Transverse colon (tissue), 4 donors: ENCODE data around the gene SYPL2. TPM values are rescaled to one million over a fixed set of nuclear protein-coding genes. Genes with fewer than 3 reads are reported as not detected.

ENCODE experiments used
- DNase-seq: peaks from one replicate; pipeline ENCODE4 v3.0.0-alpha.2; 2019
- H3K27ac ChIP-seq, 4 donors: fragments of 200-600 bp; sonication (generic); 2 replicates each; pipeline ENCODE4 v1.5.1; 2016 to 2018; ENCODE audit warnings: inconsistent platforms in 4 of 4
- H3K27me3 ChIP-seq: fragments of 200-600 bp; sonication (generic); 2 replicates; pipeline ENCODE4 v1.5.1; 2017; ENCODE audit warnings: inconsistent platforms
- H3K36me3 ChIP-seq, 4 donors: fragments of 200-600 bp; sonication (generic); 2 replicates each; pipeline ENCODE4 v1.5.1; 2017 to 2019; ENCODE audit warnings: inconsistent platforms in 4 of 4
- H3K4me1 ChIP-seq, 4 donors: fragments of 200-600 bp; sonication (generic); 2 replicates each; pipeline ENCODE4 v1.5.1; 2017 to 2020; ENCODE audit warnings: inconsistent platforms in 4 of 4
- H3K4me3 ChIP-seq, 4 donors: fragments of 200-600 bp; sonication (generic); 1 replicate in 1 of 4; 2 replicates in 3 of 4; pipeline versions ENCODE4 v1.5.1 to v1.6.1; 2017 to 2019; ENCODE audit warnings: inconsistent platforms in 4 of 4
- H3K9me3 ChIP-seq, 2 donors: fragments of 200-600 bp; sonication (generic); 2 replicates each; pipeline ENCODE4 v1.5.1; 2017 to 2019; ENCODE audit warnings: inconsistent platforms in 2 of 2
- CTCF ChIP-seq, 5 experiments: fragments of 200-600 bp in 3 of 5; fragments of 450-650 bp in 2 of 5; sonication (generic) in 3 of 5; IDR thresholded peaks; 1 replicate in 2 of 5; 2 replicates in 3 of 5; pipeline ENCODE4 v1.5.1; 2016 to 2017; ENCODE audit warnings: antibody characterized with exemption in 5 of 5, inconsistent platforms in 3 of 5, mild to moderate bottlenecking in 2 of 5, moderate library complexity in 1 of 5
- EP300 ChIP-seq: sonication (generic); formaldehyde crosslinking; IDR thresholded peaks from one replicate; pipeline ENCODE4 v1.6.1; 2017; ENCODE audit warnings: antibody characterized with exemption, low read depth
- POLR2A ChIP-seq: fragments of 450-650 bp; IDR thresholded peaks from one replicate; pipeline ENCODE4 v1.6.1; 2016; ENCODE audit warnings: antibody characterized with exemption, mild to moderate bottlenecking, moderate library complexity
- POLR2AphosphoS5 ChIP-seq, 3 donors: sonication (generic); formaldehyde crosslinking; IDR thresholded peaks; one replicate each; pipeline ENCODE4 v1.6.1; 2016; ENCODE audit warnings: antibody characterized with exemption in 3 of 3
- WGBS, 2 donors: methylation state at CpG; one replicate each; pipeline ENCODE4 v1.1.5; 2018; ENCODE audit warnings: low coverage in 1 of 2; 5-methylcytosine and 5-hydroxymethylcytosine counted together
- in situ Hi-C, 4 donors: fragments of 200-750 bp; cut with MboI; loops; one replicate each; pipeline versions ENCODE4 v1.15.0 to v1.15.1; 2017; ENCODE audit warnings: low sequenced_read_pairs in 3 of 4, low pct_ligation_motif_present in 1 of 4, low pct_unique_long_range_greater_than_20kb in 1 of 4
- intact Hi-C: fragments of 100-400 bp; cut with DNase I; formaldehyde crosslinking; loops from one replicate; pipeline ENCODE4 v1.15.1; 2023; ENCODE audit warnings: low total_unique reads
- total RNA-seq, 4 donors: library from RNA; depleted of rRNA; stranded (reverse); fragments of >200 nt; gene quantifications; one replicate each; pipeline ENCODE4 v1.1.0, GENCODE V29; 2016

SYPL2 gene
- total RNA-seq, 4 donors from 2014 or later, result 0.40 to 4.1 (median 0.44) TPM

DNA sequence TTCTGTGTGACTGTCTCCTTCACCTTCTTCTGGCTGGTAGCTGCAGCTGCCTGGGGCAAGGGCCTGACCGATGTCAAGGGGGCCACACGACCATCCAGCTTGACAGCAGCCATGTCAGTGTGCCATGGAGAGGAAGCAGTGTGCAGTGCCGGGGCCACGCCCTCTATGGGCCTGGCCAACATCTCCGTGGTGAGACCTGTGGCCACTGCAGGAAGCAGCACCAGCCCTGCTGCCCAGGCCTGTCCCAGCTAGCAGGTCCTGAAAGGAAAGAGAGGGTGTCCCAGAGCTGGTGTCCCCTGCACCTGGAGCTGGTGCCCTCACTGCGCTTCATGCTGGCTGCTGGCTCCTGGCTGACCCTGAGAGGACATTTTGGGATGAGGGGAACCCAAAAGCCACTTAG is 11.5 kb downstream of the SYPL2 start:
- in situ Hi-C loops, result no loop called here
- Histone ChIP-seq H3K9me3 (no peaks in the 10 kb centered on the region), H3K27me3 (peaks cover 4% of the 10 kb centered on the region), H3K36me3 (no peaks in the 10 kb centered on the region), H3K4me3 (no peak overlapping the region), H3K27ac (no peak overlapping the region), H3K4me1 (peaks cover 0 to 3% (median under 1%) of the 10 kb centered on the region in 4 donors)
- 72 to 100% methylated on average over 1 to 6 of the region's 6 CpGs for WGBS, 2 donors
- TF ChIP-seq POLR2A (no peak), POLR2AphosphoS5 (IDR thresholded peaks at IDR 0.05) (no peak), CTCF (IDR thresholded peaks at IDR 0.05) (no peak), EP300 (no peak)
- DNase-seq, result no peak
- intact Hi-C loops, result no loop called here

DNA sequence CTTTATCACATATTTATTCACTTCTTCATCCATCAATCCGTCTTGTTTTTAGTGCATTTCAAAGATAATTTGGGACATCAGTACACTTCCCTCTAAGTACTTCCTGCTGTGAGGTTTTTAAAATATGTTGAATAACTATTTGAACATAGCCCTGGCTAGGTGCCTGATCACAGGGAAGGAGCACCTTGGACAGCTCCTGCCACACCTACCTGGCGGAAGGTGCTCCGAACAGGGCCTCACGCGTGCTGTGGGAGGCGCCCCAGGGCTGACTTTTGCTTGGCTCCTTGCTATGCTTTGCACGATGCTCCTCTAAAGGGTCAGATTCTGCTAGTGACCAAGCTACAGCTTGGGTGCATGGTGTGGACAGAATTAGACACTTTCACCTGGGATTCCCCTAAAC is 12.5 kb downstream of the SYPL2 start:
- 11 to 35% methylated on average over 1 to 7 of the region's 7 CpGs for WGBS, 2 donors
- peak; percentile 35 for DNase-seq
- peaks cover 0 to 9% (median 7%) of the 10 kb centered on the region in 4 donors for H3K4me1 ChIP-seq
- in situ Hi-C loops (no loop called here), intact Hi-C loops (no loop called here)
- peaks cover 4% of the 10 kb centered on the region for H3K27me3 ChIP-seq
- H3K9me3 ChIP-seq, result no peaks in the 10 kb centered on the region
- H3K27ac ChIP-seq, result no peak overlapping the region
- TF ChIP-seq POLR2A, result no peak
- no peak for TF ChIP-seq EP300
- no peak for TF ChIP-seq POLR2AphosphoS5 (IDR thresholded peaks at IDR 0.05)
- no peak for TF ChIP-seq CTCF (IDR thresholded peaks at IDR 0.05)
- H3K36me3 ChIP-seq, result no peaks in the 10 kb centered on the region
- no peak overlapping the region for H3K4me3 ChIP-seq

GRCh38 chr1:109479311-109479710 is 13.0 kb downstream of the SYPL2 start:
- Histone ChIP-seq H3K27ac (no peak overlapping the region), H3K4me3 (no peak overlapping the region), H3K4me1 (peaks cover 0 to 11% (median 8%) of the 10 kb centered on the region in 4 donors), H3K27me3 (peaks cover 4% of the 10 kb centered on the region), H3K36me3 (no peaks in the 10 kb centered on the region), H3K9me3 (no peaks in the 10 kb centered on the region)
- no peak for DNase-seq
- in situ Hi-C loops (no loop called here), intact Hi-C loops (no loop called here)
- TF ChIP-seq CTCF (IDR thresholded peaks at IDR 0.05), result no peak
- WGBS, 2 donors, result 50 to 63% methylated on average over 2 to 5 of the region's 5 CpGs

DNA sequence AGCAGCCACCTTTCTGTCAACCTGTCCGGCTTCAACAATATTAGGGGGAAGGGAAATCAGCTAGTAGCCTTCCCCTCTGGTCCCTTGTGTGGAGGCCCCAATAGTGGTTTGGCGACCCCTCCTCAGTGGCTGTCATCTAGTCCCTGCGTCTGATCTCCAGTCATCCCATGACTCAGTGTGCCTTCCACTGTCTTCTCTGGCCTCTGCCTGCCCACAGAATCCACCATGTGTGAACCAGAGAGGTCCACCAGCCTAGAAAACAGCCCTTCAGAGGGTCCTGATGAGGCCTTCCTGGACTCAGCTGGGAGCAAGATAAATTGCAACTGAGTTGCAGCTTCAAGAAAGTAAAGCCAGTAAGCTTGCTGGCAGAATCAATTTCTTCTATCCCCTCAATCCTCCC is 13.6 kb downstream of the SYPL2 start:
- no peaks in the 10 kb centered on the region for H3K36me3 ChIP-seq
- WGBS, 2 donors, result 88% methylated on average over 3 of the region's 3 CpGs; no CpG with 5 or more reads in 1 of the 2 donors
- H3K4me3 ChIP-seq, result no peak overlapping the region
- DNase-seq, result no peak
- intact Hi-C loops, result no loop called here
- in situ Hi-C loops, result no loop called here
- peaks cover 5 to 17% (median 11%) of the 10 kb centered on the region in 4 donors for H3K4me1 ChIP-seq
- H3K27me3 ChIP-seq, result peaks cover 4% of the 10 kb centered on the region
- no peak for TF ChIP-seq CTCF (IDR thresholded peaks at IDR 0.05)
- TF ChIP-seq POLR2AphosphoS5 (IDR thresholded peaks at IDR 0.05), result no peak
- TF ChIP-seq POLR2A, result no peak
- no peak for TF ChIP-seq EP300
- H3K9me3 ChIP-seq, result no peaks in the 10 kb centered on the region
- H3K27ac ChIP-seq, result no peak overlapping the region
